ENCODE results near the gene PZP.

DNA sequence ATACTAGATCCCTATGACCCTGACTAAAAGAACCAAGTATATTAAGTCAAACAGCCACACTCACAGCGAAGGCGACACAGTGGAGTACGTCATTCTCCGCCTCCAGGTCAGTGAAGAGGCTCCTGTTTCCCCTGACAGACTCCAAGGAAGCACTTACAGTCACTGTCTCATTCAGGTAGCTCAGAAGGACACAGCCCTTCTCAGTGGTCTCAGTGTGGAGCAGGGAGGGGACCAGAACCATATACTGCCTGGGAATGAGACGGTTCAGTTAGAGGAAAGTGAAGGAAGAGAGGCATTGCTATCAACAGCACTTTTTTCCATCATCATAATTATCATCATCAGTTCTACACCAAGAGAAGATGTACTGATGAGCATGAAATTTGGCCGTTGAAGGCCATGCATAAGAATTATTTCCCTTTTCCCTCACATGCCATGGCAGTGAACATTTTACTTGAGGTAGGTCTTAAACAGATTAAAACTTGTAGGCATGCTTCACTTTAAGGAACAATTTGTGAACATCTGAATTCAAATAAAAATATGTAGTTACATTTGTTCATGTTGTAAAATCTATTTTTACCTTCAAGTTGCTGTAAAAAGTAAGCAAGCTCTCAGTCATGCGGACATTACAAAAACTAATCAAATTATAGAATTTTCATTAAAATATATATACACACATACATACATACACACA is 94.8 kb downstream of the PZP start:
- TF ChIP-seq POLR2A (IDR thresholded peaks at IDR 0.05) (no peak), CTCF (IDR thresholded peaks at IDR 0.05) (no peak), POLR2AphosphoS5 (IDR thresholded peaks at IDR 0.05) (no peak)
